Stimulated activated CD4-positive, alpha-beta T cell treated with anti-CD3 and anti-CD28 coated beads, Interleukin-1b, Interleukin-23, amount 100 ng/mL, for 48 hours (primary cell): Measurements from ENCODE around the gene BCL11A.
"Not testable (repeated sequence)": the region's sequence is repeated elsewhere in the genome, so short reads cannot be mapped to it uniquely, and the experiment has no call there.

Experiments used
- DNase-seq: peaks from one replicate; pipeline ENCODE4 v3.0.0-alpha.2; 2020

Gene BCL11A

DNA sequence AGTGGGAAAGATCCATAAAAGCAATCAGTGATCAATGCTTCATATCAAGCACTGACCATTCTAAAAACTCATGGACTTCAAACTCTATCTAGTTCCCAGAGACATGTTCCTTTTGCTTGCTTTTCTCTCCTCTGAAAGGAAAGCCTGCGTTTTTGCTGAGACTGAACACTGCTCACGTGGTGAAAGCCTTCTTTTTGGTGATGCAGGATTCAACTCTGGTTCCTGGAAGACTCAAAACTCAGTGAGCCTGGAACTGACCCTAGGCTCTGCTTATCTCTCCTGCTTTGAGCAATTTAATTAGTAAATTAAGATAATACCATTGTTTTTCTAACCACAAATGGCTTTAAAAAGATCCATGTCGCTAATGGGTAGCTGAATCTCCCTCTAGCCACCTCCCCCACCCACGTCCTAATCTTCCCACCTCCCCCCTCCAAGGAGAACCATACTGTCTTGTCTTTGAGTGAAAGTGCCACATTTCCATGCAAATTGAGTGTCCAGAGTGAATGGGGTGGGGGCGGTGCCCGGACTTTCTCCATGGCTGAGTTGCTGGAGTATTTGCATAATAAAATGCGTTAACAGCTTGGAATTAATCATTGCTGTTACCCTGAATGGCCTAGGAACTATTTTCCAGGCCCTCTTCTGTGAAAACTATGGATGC, 130.5 kb downstream of the BCL11A start:
- DNase-seq, result no peak

DNA sequence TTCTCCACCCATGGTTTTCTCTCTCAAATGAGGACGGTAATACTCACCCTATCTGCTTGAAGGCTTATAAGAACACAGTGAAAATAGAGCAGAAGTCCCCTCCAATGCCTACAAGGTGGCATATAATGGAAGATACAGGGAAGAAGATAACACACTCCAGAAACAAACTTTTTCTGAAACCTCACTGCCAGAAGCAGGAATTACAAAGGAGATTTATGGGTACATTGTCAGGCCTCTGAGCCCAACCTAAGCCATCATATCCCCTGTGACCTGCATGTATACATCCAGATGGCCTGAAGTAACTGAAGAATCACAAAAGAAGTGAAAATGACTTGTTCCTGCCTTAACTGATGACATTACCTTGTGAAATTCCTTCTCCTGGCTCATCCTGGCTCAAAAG, 136.2 kb downstream of the BCL11A start:
- not testable (repeated sequence) for DNase-seq

DNA sequence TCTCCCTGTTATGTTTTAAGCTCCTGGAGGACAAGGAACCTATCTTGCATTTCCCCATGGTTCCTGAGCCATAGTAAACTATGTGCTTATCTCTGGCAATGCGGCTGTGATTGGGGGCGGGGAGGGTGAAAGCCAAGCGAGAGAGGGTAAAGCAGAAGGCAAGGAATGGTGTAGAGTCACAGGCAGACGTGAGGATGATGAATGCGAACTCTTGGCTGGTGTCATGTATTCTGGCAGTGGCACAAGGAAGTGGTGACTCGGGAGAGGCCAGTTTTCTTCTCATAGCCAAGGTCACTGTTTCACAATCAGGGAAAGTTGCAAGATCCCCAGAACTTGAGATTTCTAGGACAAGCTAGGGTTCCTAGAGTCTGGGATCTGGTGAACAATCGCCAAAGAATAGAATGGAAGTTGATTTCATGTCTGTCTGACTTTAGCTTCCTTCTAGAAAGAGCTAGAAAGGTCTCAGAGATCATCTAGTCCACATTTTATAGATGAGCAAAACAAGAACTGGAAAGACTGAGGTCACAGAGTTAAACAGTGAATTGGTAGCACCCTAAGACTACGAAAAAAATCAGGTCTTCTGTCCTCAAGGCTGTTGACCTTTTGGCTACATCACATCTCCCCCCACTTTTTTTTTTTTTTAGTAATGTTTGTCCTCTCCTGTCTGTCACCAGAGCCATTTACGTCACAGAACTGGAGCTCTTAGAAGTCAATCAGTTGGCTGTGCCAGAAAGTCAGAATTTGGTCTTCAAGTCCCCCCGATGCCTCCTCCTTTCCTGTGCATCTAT, 137.0 kb downstream of the BCL11A start:
- no peak for DNase-seq

DNA sequence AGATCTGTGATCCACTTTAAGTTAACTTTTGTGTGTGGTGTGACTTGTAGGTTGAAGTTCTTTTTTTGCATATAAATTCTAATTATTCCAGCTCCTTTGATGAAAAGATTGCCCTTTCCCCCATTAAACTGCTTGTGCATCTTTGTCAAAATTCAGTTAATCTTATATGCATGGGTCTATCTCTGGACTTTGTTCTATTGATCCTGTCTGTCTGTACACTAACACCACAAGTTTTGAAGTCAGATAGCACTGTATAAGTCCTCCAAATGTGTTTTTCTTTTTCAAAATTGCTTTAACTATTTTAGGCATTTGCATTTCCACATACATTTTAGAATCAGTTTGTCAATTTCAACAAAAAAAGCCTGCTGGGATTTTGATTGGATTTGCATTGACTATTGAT, 137.6 kb downstream of the BCL11A start:
- no peak for DNase-seq

DNA sequence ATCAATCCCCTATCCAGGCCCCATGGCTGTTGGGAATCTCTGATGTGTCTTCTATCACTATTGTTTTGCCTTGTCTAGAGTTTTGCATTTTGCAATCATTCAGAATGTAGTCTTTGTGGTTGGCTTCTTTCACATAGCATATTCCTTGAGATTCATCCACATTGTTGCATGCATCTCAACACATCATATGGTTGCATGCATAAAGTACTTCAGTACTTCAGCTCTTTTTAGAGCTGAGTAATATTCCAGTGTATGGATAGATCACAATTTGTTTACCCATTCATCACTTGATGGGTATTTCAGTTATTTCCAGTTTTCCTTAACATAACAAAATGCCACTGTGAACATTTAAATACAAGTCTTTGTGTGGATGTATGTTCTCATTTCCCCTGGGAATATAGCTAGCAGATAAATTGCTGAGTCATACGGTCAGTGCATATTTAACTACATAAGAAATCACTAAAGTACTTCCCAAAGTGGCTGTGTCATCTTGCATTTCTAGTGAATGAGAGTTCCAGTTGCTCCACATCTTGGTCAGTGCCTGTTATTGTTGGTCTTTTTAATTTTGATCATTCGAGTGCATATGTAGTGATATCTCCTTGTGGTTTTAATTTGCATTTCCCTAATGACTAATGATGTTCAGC, 138.8 kb downstream of the BCL11A start:
- no peak for DNase-seq

DNA sequence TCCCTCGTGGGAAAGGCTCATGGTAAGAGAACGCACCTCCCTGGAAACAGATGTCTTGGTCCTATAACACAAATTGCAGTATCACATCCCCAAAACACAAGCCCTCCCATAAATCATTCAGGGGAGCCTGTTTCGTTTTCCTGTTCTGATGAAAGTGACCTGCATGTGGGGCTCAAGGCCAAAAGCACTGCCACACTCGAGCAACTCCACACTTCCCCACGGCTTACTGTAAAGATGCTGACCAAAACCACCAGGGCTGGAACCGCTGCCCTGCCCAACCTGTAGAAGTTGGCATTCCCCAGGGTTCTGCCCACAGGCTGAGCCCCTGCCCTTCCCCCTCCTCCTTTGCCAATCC, 139.7 kb downstream of the BCL11A start:
- DNase-seq, result no peak

DNA sequence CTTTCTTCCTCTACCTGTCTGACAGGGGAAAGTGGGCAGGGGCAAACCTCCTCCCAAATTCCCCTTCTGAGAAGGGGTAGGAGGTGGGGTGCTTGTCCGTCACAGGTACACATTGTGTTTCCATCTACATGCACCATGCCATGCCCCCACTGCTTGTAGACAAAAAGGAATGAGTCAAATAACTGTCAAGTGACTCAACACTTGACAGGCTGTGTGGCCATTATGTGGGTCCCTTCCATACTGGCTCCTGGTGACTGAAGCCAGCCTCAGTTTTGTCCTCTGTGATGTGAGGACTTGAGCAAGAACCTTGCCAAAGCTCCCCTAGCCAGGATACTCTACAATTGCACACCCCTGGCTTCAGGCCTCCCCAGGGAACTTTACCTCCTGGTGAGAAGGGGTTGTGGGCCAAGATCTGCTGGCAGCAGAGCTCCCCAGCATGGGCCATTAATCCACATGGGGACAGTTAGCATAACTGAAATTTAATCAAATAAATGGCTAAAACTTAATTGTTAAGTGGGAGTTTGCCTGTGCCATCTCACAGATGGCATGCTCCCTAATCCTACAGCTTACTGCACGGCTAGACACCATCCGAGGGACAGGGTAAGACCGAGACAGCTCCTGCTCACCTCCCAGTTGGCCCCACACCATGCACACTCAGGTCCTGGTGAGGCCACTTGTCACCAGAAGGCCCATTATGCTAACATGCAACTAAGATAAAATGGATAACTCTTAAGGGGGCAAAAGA, 140.2 kb downstream of the BCL11A start:
- DNase-seq, result no peak

DNA sequence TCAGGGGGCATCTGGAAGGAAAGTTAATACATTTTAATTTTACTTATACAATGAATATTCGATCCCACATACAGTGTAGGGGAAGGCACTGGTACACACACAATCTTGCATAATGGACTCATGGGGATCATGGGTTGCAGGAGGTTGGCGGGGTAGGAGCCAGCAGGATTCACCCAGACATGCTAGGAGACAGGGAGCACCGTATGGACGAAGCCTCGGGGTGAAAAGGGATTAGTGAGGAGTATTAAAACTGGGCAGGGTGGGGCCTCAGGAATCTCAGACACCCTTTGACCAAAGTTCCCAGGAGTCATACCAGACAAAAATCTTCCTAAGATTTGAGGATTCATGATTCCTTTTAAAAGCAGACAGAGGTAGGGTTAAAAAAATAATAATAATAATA, 140.8 kb downstream of the BCL11A start:
- DNase-seq, result no peak

DNA sequence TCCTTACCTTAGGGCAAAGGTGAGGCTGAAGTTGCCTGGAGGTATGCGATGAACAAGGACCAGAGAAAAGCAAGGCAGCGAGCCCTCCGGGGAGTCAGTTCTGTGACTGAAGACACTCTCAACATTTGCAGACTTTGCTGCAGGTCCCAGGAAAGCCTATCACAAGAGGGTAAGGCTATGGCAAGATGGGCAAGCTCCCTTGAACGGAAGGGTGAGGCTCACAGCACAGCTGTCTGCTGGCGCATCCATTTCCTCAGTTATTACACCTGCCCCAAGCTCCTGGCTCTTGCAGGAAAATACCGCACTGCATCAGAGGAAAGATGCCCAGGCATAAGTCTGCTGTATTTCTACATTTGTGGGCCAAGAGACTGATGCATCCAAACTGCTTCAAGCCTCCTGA, 141.4 kb downstream of the BCL11A start:
- DNase-seq, result no peak

DNA sequence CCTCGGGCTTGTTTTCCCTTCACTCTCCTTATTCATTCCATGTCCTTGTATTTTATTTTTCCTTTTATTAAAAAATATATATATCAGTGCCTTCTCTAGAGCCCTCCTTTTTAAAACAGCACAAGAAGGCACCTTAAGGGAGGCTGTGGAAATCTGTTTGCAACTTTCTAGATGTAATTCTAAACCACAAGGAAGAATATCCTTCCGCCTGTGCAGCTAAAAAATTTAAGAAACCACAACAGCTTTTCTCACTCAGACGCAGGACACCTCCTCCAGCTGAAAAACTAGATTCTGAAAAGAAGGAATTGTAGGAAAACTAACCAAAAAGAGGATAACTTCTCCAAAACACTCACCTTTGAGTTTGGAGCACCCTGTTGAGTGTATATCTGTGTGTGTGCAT, 142.2 kb downstream of the BCL11A start:
- no peak for DNase-seq

DNA sequence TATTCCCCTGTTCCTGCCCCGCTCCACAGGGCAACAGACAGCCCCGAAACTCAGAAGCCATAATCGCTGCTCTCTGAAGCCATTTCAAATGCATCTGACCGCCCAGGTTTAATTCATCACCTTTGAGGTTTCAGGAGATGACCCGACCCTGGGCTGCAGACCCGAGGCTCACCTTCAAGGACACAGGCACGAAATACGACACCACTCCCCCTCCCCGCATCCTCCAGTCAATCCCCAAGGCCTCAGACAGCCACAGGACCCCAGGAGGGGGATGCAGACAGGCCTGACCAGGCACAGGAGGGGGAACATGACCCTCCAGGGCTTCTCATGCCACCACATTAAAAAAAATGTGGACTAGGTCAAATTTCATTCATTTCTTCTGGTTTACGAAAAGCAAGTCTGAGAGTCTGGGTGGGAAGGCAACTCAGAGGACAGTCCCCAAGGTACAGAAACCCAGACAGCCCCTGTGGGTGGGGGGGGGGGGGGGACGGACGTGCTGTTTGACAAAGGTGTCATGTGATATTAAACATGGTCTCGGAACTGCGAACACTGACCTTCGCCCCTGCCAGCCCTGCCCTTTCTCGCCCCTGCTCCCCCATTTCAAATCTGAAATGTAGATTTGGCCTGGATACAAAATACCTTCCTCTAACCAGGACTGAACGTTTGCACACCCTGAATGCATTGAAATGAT, 142.9 kb downstream of the BCL11A start:
- DNase-seq, result no peak

DNA sequence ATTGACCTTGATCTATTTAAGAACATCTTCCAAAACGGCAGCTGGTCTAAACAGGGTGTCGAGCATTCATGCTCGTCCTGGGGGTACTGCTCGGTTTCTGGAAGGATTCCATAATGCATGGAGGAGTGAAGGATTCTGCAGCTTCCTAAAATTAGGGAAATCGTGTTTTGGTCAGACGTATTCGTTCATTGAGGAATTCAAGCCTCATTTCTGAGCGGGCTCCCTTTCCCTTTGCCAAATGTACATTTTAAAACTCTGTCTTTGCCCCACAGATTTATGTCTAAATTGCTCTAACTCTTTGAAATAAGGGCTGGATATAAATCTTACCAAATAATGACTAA, 144.0 kb downstream of the BCL11A start:
- no peak for DNase-seq

DNA sequence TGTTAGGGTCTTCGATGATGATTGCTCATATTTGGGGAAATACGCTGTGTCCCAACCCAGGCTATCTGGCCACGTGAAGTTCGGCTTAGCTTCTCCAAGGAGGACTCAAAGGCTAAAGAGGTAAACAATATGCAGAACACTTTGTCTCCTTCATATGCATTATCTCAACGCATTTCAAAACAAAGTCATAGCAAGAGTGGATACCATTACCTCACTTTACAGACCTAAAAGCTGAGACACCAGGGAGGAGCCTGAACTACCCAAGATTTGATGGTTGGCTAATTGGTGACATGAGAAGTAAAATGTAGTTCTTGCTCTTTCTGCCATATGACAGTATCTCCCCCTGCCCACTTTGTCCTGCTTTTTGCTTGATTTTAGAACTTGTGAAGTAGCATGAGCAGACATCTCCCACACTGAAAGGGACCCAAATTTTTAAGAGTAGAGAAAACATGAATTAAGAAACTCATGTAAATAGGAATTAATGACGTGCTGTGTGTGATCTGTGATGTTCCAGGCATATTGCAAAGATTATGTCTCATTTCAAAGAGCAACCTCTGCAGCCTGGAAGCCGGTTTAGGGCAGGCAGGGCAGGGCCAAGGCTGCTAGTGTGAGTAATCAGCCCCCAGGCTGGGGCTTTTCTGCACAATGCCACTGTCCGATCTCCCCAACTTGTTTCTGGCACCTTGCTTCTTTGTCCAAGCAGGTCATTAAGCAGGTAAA, 144.5 kb downstream of the BCL11A start:
- DNase-seq, result no peak

DNA sequence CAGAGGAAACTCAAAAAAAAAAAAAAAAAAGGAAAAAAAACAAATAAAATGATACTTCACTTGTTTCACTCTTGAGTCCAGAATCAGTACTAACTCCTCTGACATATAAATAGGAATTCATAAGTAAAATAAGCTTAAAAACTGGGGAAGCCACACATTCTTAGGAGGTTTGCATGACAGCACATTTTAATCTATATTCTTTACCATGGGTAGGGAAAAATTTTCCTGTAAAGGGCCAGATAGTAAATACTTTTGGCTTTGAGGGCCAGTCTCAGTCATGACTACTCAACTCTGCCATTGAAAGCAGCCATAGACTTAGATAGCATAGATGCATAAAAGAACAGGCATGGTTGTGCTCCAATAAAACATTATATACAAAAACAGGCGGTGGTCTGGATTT, 145.2 kb downstream of the BCL11A start:
- no peak for DNase-seq

DNA sequence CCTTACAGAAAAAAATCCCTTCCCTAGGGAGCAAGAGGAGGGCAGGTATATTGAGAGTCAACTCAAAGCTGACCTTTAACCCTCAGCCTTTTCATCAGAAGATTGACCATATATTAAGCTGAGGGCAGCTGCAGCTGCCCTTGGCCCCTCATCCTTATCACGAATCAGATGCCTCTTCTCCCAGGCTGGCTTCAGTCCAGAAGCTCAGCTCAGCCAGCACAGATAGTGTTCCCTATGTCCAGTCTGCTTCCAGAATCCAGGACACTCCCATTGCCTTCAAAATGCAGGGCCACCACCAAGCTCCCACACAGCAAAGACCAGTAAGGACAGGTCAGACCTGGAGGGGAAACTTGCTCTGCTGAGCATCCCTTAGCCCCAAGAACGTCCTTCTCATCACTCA, 146.1 kb downstream of the BCL11A start:
- no peak for DNase-seq

DNA sequence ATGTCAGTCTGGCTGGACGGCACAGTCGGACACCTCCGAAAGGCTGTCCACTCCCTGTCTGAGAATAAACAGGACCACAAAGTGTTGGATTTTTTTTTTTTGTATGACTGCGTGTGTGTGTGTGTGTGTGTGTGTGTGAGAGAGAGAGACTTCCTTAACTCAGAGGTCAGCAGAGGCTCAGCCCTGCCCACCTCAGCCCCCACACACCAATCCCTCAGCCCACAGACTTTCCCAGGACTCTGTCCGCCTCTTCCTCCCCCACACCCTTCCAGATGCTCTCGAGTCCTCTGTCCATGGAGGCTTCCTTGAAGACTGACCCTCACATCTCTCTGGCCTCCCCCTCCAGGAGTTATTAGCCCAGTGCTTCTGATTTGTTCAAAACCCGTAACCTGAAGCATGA, 147.3 kb downstream of the BCL11A start:
- no peak for DNase-seq

DNA sequence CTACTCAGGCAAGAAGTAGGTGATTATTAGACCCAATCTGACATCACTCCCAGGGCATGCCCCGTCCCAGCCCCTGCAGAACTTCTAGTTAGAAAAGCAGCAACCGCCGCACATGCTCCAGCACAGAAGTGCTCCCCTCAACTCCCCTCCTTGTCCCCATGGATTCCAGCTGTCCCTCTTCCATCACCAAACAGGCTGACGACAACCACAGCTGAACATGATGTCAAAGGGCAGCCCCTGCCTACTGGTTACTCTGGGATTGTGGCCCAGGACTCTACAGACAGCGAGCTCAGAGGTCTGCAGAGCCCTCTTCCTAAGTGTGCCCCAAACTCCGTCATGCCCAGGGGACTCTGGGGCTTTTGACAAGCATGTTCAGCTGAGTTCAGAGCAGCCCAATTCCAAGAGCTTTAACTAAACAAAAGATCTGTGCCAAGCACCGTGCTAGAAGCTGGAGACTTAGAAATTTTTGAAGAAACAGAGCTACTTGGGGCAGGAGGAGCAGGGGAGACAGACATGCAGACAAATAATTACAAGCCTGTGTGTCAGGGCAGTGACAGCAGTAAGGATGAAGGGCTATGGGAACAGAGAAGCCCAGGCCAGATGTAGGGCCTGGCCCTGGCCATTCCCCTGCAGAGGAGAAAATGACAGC, 148.1 kb downstream of the BCL11A start:
- DNase-seq, result no peak
